GM06990 (cell line): Measurements from ENCODE around the gene KNOP1.

Source experiments
- DNase-seq: peaks from one replicate; pipeline ENCODE4 v3.0.0-alpha.2; 2011; ENCODE audit not compliant: insufficient read length; ENCODE audit errors: extremely low read depth
- H3K27me3 ChIP-seq: replicated peaks from 2 replicates; pipeline ENCODE4 v1.6.0; 2011; ENCODE audit warnings: low read length; ENCODE audit not compliant: control insufficient read depth, insufficient read depth
- H3K36me3 ChIP-seq: 2 replicates; pipeline ENCODE4 v1.5.1; 2011; ENCODE audit warnings: low read length; ENCODE audit not compliant: control insufficient read depth, insufficient read depth
- H3K4me3 ChIP-seq: replicated peaks from 2 replicates; pipeline ENCODE4 v1.5.1; 2011; ENCODE audit warnings: low read depth, mild to moderate bottlenecking, control low read depth, low read length
- TF ChIP-seq, protein P1 (sequence below): IDR thresholded peaks from 2 replicates; pipeline ENCODE4 v1.5.1; 2011; ENCODE audit warnings: low read length, control low read depth, mild to moderate bottlenecking, inconsistent platforms; ENCODE audit not compliant: insufficient read depth, poor library complexity, severe bottlenecking

The KNOP1 gene

DNA sequence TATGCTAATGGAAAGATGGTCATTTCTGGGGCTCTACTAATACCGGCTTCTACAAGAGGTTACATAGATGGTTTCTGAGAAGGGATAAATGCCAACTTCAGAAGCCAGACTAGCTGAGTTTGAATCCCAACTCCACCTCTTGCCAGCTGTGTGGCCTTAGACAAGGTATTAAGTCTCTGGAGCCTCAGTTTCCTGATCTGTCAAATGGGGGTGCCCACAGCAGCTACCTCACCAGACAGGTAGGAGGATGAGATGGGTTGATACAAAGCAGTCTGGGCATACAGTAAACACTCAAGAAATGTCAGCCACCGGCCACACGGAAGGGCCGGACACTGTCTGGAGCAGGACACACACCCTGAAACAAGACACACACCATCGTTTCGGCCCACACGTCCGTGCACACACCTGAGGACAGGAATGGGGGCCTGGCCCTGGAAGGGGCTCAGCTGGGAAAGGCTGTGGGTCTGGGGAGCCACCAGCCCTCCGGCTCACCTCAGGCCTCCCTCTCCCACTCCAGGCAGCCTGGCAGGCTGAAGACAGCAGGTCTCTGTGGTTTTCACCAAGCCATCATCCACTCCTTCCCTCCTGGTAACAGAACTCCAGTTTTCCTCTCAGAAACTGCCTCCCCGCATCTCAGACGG lies 5.5 kb downstream of the KNOP1 start:
- H3K4me3 ChIP-seq = no peak overlapping the region
- DNase-seq = no peak
- TF ChIP-seq, protein P1, sequence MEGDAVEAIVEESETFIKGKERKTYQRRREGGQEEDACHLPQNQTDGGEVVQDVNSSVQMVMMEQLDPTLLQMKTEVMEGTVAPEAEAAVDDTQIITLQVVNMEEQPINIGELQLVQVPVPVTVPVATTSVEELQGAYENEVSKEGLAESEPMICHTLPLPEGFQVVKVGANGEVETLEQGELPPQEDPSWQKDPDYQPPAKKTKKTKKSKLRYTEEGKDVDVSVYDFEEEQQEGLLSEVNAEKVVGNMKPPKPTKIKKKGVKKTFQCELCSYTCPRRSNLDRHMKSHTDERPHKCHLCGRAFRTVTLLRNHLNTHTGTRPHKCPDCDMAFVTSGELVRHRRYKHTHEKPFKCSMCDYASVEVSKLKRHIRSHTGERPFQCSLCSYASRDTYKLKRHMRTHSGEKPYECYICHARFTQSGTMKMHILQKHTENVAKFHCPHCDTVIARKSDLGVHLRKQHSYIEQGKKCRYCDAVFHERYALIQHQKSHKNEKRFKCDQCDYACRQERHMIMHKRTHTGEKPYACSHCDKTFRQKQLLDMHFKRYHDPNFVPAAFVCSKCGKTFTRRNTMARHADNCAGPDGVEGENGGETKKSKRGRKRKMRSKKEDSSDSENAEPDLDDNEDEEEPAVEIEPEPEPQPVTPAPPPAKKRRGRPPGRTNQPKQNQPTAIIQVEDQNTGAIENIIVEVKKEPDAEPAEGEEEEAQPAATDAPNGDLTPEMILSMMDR = no peak
- peaks cover 21% of the 10 kb centered on the region for H3K36me3 ChIP-seq
- H3K27me3 ChIP-seq = no peaks in the 10 kb centered on the region

DNA sequence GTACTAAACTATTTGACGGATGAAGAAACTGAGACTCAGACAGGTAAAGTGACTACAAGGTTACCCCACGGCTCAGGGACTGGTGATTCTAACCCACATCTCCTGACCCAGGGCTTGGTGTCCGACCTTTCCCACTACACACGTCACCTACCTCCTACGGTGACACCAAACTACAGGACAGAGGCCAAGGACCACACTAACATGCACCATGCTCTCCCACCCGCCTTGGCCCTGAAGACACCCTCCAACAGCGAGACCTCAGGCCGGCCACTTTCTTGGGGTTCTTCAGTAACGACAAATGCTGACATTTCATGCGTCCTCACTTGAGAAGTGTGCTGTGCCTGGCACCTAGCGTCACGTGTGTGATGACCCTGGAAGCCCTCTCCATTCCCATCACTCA lies 6.4 kb downstream of the KNOP1 start:
- no peaks in the 10 kb centered on the region for H3K27me3 ChIP-seq
- TF ChIP-seq, protein P1 = no peak
- H3K4me3 ChIP-seq = no peak overlapping the region
- peaks cover 21% of the 10 kb centered on the region for H3K36me3 ChIP-seq
- DNase-seq = no peak

- TF ChIP-seq, protein P1 = no peak
- peaks cover 21% of the 10 kb centered on the region for H3K36me3 ChIP-seq
These were observed 7.0 kb downstream of the KNOP1 start for GRCh38 chr16:19710991-19711545.

DNA sequence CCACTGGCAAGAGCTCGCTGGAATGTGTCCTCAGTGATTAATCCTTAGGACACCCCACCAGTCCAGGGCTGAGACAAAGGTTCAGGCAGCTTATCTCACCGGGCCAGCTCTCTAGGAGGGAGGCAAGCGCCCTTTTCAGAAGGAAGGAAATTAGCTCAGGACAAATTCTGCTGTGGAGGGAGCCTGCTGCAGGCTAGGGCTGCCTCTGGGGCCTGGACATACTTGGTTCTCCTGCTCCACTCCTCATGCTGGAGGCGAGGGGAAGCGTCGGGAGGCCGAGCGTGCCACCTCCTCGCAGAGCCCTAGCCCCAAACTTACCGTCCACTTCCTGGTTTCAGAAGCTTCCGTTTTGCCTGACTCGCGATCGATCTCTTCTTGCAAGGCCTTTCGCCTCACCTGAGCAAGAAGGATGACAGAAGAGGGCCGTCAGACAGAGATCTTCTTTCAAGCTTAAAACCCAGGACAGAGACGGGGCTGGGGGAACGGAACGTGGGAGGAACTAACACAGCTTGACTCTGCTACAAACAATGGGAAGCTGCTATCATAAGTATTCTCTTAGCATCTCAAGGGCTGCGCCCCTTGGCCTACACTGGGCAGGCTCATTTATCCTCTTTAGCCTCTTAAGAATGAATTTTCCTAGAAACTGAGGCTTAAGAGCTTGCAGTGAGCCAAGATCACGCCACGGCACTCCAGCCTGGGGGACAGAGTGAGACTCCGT lies 7.7 kb downstream of the KNOP1 start:
- Histone ChIP-seq H3K36me3 (peaks cover 27% of the 10 kb centered on the region), H3K4me3 (no peak overlapping the region), H3K27me3 (no peaks in the 10 kb centered on the region)
- TF ChIP-seq, protein P1 = no peak
- no peak for DNase-seq

More at GRCh38 chr16:19710991-19711545, 7.0 kb downstream of the KNOP1 start:
- Histone ChIP-seq H3K4me3 (no peak overlapping the region), H3K27me3 (no peaks in the 10 kb centered on the region)
- no peak for DNase-seq

DNA sequence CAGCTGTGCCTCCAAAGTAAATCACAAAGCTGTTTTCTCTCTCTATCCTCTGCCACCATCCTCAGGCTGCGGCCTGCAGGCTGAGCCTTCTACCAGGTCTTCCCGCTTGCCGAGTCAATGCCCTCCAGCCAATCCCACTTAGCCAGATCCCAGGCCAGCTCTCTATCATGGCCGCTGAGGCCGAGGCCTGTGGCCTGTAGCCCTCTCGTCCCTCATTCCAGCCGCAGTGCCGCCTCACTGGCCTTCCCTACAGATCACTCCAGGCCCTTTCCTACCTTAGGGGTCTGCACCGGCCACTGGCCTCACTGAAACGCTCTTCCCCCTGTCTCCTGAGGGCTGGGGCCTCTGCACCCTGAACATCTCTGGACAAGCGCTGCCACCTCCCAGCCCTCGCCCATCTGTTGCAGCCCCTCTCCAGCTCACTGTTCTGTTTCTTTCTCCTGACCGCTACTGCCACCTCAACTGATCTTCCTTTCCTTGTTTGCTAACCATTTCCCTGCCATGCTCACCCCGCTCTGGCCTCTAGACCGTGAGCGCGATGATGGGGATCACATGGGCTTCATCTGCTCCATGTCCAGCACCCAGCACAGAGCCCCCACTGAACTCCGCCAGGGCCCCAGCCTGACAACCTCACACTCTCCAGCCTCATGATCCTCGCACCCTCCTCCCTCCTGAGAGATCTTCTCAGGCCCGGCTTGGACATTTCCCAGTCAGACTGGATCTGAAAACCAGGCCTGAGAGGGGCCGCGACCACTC lies 8.5 kb downstream of the KNOP1 start:
- Histone ChIP-seq H3K27me3 (no peaks in the 10 kb centered on the region), H3K36me3 (peaks cover 34% of the 10 kb centered on the region), H3K4me3 (no peak overlapping the region)
- DNase-seq = no peak
- TF ChIP-seq, protein P1 = no peak
